Hematopoietic multipotent progenitor cell treated with erythropoietin and hydrocortisone succinate and interleukin-3 and kit ligand, for 6 days (in vitro differentiated cells): Measurements from ENCODE around the gene RERE.

Experiments used
- DNase-seq: peaks from one replicate; pipeline ENCODE4 v3.0.0-alpha.2; 2015

The RERE gene

GRCh38 chr1:8437347-8437746 is 380.1 kb downstream of the RERE start:
- no peak for DNase-seq

GRCh38 chr1:8435569-8436071 is 381.8 kb downstream of the RERE start:
- no peak for DNase-seq

GRCh38 chr1:8434101-8434500 is 383.3 kb downstream of the RERE start:
- DNase-seq, result no peak

GRCh38 chr1:8431784-8432183 is 385.7 kb downstream of the RERE start:
- no peak for DNase-seq

- DNase-seq, result peak; percentile 66
These were observed 386.4 kb downstream of the RERE start for GRCh38 chr1:8431019-8431418.

GRCh38 chr1:8430476-8430875 is 387.0 kb downstream of the RERE start:
- DNase-seq, result no peak

GRCh38 chr1:8429549-8430110 is 387.8 kb downstream of the RERE start:
- DNase-seq, result no peak

- DNase-seq, result no peak
These were observed 389.0 kb downstream of the RERE start for GRCh38 chr1:8428441-8428840.

GRCh38 chr1:8427986-8428385 is 389.5 kb downstream of the RERE start:
- DNase-seq, result peak; percentile 66

- DNase-seq, result peak; percentile 90
These were observed 389.9 kb downstream of the RERE start for GRCh38 chr1:8427493-8427892.

GRCh38 chr1:8426996-8427395 is 390.4 kb downstream of the RERE start:
- no peak for DNase-seq

GRCh38 chr1:8425781-8426161 is 391.7 kb downstream of the RERE start:
- DNase-seq, result no peak

- no peak for DNase-seq
These were observed 392.2 kb downstream of the RERE start for GRCh38 chr1:8425150-8425780.

- peak; percentile 57 for DNase-seq
These were observed 392.8 kb downstream of the RERE start for GRCh38 chr1:8424539-8425116.

GRCh38 chr1:8423692-8424538 is 393.5 kb downstream of the RERE start:
- peak; percentile 74 for DNase-seq

GRCh38 chr1:8423269-8423691 is 394.2 kb downstream of the RERE start:
- peak; percentile 40 for DNase-seq

- peak; percentile 37 for DNase-seq
These were observed 394.8 kb downstream of the RERE start for GRCh38 chr1:8422510-8423268.

- no peak for DNase-seq
These were observed 395.7 kb downstream of the RERE start for GRCh38 chr1:8421721-8422120.

GRCh38 chr1:8420318-8420717 is 397.1 kb downstream of the RERE start:
- no peak for DNase-seq

GRCh38 chr1:8419861-8420260 is 397.6 kb downstream of the RERE start:
- no peak for DNase-seq

- DNase-seq, result no peak
These were observed 398.3 kb downstream of the RERE start for GRCh38 chr1:8419172-8419571.

GRCh38 chr1:8418301-8418700 is 399.1 kb downstream of the RERE start:
- no peak for DNase-seq

- no peak for DNase-seq
These were observed 399.8 kb downstream of the RERE start for GRCh38 chr1:8417625-8418024.
